ENCODE measurements around the gene JMJD1C.

DNA sequence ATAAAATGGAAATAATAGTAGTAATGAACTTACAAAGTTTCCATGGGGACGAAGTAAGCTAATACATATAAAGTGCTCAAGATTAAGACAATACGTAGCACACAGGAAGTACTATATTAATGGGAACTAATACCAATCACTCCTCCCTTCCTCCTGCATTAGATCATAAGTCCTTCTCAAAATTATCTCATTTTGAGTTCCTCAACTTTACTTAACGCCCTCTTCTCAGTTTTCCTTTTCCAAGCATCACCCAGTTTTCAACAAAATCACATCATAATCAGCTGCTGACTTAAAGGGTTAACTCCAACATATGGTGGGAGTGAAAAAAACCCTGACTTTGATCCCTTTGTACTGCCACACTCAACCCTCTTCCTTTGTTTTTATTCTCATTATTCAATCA is 24.4 kb downstream of the JMJD1C start:
- no peak for TF ChIP-seq POLR2A (IDR thresholded peaks at IDR 0.05; ENCODE audit: low read depth, low read length)
- no peak for TF ChIP-seq PAX5 (IDR thresholded peaks at IDR 0.05; ENCODE audit: insufficient read depth, low read length, severe bottlenecking)
- no peak for TF ChIP-seq TAF1 (IDR thresholded peaks at IDR 0.05; ENCODE audit: low read depth, low read length)
- TF ChIP-seq POLR2AphosphoS5 (IDR thresholded peaks at IDR 0.05; ENCODE audit: low read depth, low read length) = no peak
